GM18951 (cell line): Measurements from ENCODE around the gene FAM163B.

Experiments
- POLR2A ChIP-seq: IDR thresholded peaks from 4 replicates; pipeline ENCODE4 v1.6.1; 2011; ENCODE audit warnings: mild to moderate bottlenecking; ENCODE audit not compliant: insufficient read length, insufficient read depth; ENCODE audit errors: extremely low read depth
- in situ Hi-C: fragments of 300-500 bp; cut with MboI; formaldehyde crosslinking; loops from one replicate; pipeline ENCODE4 v1.12.0; 2022; ENCODE audit warnings: low sequenced_read_pairs, mixed read lengths, inconsistent platforms; ENCODE audit not compliant: unreplicated experiment

Gene FAM163B

DNA sequence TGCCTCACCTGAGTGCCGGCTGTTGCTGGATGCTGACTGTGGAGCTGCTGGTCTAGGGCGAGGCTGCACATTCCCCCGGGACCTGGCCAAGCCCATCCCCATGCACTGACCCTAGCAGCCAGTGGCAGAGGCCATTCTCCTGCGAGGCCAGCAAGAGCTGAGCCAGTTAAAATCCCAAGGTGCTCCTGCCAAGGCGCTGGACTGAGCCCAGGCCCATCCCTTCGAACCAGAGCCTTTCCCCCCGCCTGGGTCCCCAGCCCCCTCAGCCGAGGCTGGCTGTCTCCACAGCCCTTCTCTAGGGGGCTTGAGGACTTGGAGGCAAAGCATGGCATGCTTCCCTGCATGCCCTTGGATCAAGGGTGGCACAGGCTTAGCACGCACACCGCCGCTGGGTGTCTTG, 73.1 kb downstream of the FAM163B start:
- no peak for TF ChIP-seq POLR2A
- in situ Hi-C loops = no loop called here

GRCh38 chr9:133535306-133535877, 73.8 kb downstream of the FAM163B start:
- in situ Hi-C loops = no loop called here
- no peak for TF ChIP-seq POLR2A

DNA sequence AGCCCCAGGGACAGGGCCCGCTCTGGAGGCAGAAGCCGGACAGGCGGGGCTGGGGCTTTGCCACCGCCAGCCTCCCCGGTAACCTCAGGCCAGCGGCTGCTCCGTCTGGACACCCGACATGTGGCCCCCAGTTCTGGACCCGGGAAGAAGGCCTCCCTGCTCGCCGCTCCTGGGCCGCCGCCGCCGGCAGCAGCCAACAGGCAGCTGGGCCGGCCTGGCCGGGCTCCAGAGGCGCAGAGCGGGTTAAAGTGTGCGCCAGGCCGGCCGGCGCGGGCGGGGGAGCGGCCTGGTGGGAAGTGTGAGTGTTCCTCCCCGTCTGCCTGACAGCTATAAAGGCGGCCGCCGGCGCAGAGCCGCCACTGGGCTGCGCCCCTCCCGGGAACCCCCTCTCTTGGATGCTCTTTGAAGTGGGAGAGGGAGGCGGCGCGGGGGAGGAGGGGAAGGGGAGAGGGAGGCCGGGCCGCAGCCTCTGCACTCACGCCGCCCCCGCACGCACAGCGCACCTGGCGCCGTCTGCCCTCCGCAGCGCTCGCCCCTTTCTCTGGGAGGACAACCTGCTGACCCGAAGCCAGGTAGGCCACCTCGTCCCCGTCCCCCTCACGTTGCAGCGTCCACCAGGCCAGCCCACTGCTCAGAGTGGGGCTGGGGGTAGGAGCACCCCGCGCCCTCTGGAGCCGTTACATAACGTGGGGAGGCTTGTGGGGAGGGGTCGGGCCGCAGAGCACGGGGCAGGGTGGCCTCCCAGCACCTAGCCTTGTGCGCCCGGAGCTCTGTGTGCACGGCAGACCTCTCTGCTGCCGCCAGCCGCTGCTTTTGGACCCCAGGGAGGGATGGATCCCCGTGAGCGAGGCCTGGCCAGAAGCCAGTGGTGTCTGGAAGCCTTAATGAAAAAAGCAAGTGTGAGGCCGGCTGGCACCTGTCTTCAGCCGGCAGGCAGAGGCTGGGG, 74.6 kb downstream of the FAM163B start, which contains the start of gene ADAMTSL2:
Gene ADAMTSL2, plus strand, starts transcription at position 359 of the 946 bp plus-strand sequence. CDS start 2,009 bp downstream, outside the sequence.
- in situ Hi-C loops = no loop called here
- TF ChIP-seq POLR2A = no peak

DNA sequence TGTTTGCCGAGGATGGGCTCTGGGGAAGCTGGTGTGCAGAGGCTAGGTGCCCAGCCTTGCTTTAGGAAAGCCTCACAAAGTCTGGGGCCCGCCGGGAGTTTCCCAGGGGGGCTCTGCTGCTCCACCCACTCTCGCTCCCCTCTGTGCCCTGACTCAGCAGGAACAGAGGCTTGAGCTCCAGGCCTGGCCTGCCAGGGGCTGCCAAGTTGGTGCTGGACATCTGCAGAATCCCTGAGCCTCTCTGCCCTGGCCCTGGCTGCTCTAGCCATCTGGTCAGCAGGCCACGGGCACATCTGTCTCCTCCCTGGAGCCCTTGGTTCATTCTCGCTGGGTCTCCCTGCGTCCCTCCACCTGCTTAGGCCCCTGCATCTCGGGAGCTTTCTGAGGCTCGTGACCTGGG, 75.3 kb downstream of the FAM163B start:
- no peak for TF ChIP-seq POLR2A
- in situ Hi-C loops = no loop called here

GRCh38 chr9:133532937-133533668, 76.1 kb downstream of the FAM163B start:
- in situ Hi-C loops = no loop called here
- TF ChIP-seq POLR2A = no peak

DNA sequence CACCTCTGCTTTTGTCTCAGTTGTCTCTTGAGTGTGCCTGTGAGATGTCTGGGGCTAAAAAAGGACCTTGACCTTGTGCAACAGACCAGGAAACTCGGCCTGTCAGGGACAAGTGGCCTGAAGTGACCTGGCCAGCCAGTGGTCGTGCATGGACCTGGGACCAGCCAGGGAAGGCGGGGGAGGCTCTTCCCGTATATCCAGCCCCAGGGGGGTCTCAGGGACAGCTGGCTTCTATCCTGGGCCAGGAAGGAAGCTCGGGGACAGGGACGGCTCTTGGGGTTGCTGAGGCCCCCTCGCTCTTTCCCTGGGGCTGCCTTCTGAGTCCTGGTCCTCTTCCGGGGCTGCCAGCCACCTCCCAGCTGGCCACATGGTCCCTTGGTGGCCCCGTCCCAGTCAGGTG, 77.9 kb downstream of the FAM163B start:
- TF ChIP-seq POLR2A = no peak
- in situ Hi-C loops = no loop called here

- in situ Hi-C loops = no loop called here
- no peak for TF ChIP-seq POLR2A
Measured at GRCh38 chr9:133529874-133530273, 79.3 kb downstream of the FAM163B start.

DNA sequence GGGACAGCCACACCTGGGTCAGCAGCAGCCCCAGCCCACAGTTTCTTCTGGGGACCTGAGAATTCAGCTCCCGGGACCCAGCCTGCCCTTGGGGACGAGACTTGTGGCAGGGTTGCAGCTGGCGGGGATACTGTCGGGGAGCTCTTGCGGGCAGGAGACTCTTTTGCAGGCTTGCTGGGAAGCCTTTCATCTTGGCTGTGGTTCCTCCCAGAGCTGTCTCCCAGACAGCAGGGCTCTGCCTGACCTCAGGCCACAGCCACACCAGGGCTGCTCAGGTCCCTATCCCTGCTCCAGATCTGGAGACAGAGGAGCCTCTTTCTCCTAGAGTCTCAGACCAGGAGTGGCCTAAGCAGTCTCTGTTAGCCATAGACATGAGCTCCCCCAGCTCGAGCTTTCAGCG, 79.7 kb downstream of the FAM163B start:
- in situ Hi-C loops = no loop called here
- TF ChIP-seq POLR2A = no peak

DNA sequence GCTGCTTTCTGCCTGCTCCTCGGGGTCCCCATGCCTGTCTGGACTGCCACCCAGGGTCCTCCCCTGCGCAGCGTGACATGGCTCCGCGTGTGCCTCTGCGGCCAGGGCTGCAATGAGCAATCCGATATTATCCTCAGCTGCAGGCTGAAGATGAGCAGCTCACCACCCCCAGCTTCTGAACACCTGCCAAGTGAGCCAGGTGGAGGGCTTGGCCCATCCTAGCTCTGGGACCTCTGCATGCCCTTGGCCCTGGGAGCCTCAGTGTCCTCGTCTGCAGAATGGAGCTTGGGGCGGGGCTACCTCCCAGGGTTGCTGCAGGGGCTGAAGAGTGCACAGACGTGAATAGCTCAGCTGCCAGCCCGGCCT, 80.3 kb downstream of the FAM163B start:
- in situ Hi-C loops = no loop called here
- no peak for TF ChIP-seq POLR2A

DNA sequence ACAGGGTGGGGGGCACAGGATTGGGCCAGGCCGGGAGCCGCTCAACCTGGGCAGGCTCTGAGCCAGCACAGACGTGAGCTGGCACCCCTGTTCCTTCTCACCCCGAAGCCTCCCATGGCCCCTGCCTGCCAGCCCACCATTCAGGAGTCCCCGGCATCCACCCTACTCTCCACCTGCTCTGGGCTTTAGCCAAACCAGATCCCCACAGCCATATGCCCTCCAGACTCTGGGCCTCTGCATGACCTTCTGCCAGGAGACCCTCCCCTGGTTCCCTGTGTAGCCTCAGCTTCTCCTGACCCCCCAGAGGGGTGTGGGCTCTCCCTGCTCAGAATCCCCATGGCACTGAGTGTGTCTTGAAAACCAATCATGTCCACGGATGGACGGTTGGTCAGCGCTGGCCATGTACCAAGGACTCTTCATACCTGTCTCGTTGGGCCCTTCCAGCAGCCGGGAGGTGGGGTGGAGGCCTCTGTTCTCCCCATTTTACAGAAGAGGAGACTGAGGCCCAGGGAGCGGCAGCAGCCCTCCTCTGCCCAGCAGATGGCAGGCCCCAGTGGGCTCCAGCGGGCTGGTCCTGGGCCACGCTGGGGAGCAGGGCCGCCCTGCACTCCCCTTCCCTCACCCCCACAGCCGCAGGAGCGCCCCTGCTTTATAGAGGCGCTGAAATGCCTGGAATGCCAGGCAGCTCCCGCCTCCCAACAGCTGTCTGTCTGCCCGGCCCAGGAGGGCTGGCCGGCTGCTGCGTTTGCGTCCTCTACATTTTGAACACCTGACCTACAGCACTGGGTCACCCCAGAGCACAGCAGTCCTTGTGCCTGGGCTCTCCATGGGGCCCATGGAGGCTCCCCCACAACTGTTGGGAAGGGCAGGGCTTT, 81.0 kb downstream of the FAM163B start:
- TF ChIP-seq POLR2A = no peak
- in situ Hi-C loops = no loop called here

DNA sequence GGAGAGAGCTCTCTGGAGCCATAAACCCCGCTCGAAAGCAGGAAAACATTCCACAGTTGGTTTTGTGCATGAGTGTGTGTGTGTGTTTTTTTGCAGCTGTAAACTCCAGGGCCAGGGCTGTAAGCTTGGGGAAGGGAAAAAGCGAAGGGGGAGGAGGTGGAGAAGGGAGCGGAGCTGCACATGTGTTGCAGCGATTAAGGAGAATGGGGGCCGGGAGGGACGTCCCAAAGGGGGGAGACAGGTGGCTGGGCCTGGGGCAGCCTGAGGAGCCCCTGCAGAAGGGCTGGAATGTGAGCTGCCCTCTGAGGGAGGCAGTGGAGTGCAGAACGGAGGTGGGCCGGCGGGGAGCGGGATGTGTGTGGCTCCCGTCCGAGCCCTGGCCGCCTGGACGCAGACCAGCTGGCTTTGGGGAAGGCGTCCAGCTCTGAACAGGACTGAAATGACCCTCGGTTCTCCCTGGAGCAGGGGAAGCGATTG, 81.7 kb downstream of the FAM163B start:
- in situ Hi-C loops = no loop called here
- no peak for TF ChIP-seq POLR2A
